ENCODE results near the gene GRIK1. TPM values are rescaled to one million over a fixed set of nuclear protein-coding genes. Genes with fewer than 3 reads are reported as not detected.

GRIK1 gene
- total RNA-seq, 1 experiment from 2014 or later: not detected

DNA sequence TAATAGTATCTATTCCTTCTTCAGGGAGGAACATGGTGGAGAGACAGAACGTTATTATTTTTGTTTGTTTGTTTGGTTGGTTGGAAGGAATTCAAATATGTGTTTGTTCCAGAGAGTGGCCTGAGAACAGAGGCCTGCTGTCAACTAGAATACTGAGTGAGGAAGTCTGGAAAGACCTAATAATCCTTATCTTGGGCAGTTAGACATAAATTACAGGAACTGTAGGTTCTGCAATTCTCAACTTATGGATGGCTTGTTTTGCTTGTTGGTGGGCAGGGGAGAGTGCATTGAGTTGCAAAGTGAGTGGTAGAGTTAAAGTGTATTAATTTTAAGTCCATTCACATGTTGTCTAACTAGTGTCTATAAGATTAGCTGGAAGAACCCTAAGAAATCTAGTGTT lies 443.5 kb downstream of the GRIK1 start:
- POLR2A ChIA-PET (ENCODE audit: unreplicated experiment): no interaction called here

DNA sequence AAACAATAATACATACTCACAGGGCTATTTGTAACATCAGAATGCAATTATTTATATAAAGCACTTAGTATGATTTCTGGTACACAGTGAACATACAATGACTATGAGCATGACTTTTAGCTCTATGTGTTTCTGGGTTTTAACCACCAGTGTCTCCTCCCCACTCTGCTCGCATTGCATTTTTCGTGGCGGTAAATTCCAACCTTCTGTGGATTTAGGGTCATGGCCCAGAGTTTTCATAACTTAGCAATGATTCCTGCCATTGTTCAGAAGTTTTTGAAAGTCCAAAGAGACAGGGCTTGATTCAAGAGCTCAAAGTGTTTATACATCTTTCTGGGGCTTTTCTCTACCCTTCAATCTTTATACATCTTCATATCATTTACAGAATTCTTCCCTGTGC lies 449.8 kb downstream of the GRIK1 start:
- H3K4me1 ChIP-seq (replicated peaks; ENCODE audit: insufficient read depth): no peaks in the 10 kb centered on the region

More for the DNA sequence above, 443.5 kb downstream of the GRIK1 start:
- Histone ChIP-seq H2AFZ (no peak overlapping the region), H3K9me2 (ENCODE audit: insufficient read depth) (no peaks in the 10 kb centered on the region), H4K20me1 (ENCODE audit: insufficient read depth) (no peaks in the 10 kb centered on the region), H3F3A (ENCODE audit: insufficient read depth, low read depth) (no peaks in the 10 kb centered on the region), H3K27me3 (ENCODE audit: insufficient read depth, low read depth) (no peaks in the 10 kb centered on the region), H3K79me2 (ENCODE audit: low read depth) (no peaks in the 10 kb centered on the region), H3K4me3 (no peak overlapping the region), H3K27ac (no peak overlapping the region), H3K4me1 (replicated peaks; ENCODE audit: insufficient read depth) (no peaks in the 10 kb centered on the region), H3K4me2 (no peak overlapping the region), H3K36me3 (ENCODE audit: low read depth) (no peaks in the 10 kb centered on the region), H3K9me3 (ENCODE audit: insufficient read depth, low read depth) (peaks cover 4% of the 10 kb centered on the region; the same call in 1 of the 2 replicates)
- no peak for TF ChIP-seq EZH2 (IDR thresholded peaks at IDR 0.05; ENCODE audit: low read depth)
- TF ChIP-seq, protein P1, sequence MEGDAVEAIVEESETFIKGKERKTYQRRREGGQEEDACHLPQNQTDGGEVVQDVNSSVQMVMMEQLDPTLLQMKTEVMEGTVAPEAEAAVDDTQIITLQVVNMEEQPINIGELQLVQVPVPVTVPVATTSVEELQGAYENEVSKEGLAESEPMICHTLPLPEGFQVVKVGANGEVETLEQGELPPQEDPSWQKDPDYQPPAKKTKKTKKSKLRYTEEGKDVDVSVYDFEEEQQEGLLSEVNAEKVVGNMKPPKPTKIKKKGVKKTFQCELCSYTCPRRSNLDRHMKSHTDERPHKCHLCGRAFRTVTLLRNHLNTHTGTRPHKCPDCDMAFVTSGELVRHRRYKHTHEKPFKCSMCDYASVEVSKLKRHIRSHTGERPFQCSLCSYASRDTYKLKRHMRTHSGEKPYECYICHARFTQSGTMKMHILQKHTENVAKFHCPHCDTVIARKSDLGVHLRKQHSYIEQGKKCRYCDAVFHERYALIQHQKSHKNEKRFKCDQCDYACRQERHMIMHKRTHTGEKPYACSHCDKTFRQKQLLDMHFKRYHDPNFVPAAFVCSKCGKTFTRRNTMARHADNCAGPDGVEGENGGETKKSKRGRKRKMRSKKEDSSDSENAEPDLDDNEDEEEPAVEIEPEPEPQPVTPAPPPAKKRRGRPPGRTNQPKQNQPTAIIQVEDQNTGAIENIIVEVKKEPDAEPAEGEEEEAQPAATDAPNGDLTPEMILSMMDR (conservative IDR thresholded peaks at IDR 0.05): no peak
- intact Hi-C loops (cut with micrococcal nuclease; ENCODE audit: unreplicated experiment): no loop called here
- DNase-seq: no peak
- no TSS peak for BruUV-seq (replicated peaks)
- CTCF ChIA-PET: no interaction called here

DNA sequence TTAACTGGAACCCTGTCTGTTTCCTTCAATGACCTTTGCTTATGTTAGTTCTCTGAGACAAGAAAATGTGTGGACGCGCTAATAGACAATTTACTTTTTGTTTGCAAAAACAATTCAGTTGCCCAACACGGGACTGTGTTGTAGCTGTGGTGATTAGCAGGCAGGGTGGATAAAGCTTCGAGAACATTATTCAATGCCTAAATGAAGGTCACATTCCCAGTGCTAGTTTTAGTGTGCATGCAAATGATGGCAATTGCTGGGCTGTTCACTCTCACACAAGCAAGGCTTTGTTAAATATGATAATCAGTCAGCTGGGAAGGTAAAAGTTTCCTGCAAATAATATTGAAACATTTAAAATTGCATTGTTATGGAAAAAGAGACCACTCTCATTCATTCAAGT lies 452.6 kb downstream of the GRIK1 start:
- POLR2A ChIA-PET (ENCODE audit: unreplicated experiment): no interaction called here
- no peaks in the 10 kb centered on the region for H4K20me1 ChIP-seq (ENCODE audit: insufficient read depth)
- H3K36me3 ChIP-seq (ENCODE audit: low read depth): no peaks in the 10 kb centered on the region
- TF ChIP-seq EZH2 (IDR thresholded peaks at IDR 0.05; ENCODE audit: low read depth): no peak
- TF ChIP-seq, protein P1 (conservative IDR thresholded peaks at IDR 0.05): no peak
- CTCF ChIA-PET: no interaction called here
- H3K4me2 ChIP-seq: no peak overlapping the region
- no peaks in the 10 kb centered on the region for H3K79me2 ChIP-seq (ENCODE audit: low read depth)
- intact Hi-C loops (cut with micrococcal nuclease; ENCODE audit: unreplicated experiment): no loop called here
- H3K4me1 ChIP-seq (replicated peaks; ENCODE audit: insufficient read depth): no peaks in the 10 kb centered on the region
- no peak overlapping the region for H3K27ac ChIP-seq
- no peaks in the 10 kb centered on the region for H3F3A ChIP-seq (ENCODE audit: insufficient read depth, low read depth)
- DNase-seq: no peak
- no TSS peak for BruUV-seq (replicated peaks)
- no peaks in the 10 kb centered on the region for H3K9me3 ChIP-seq (ENCODE audit: insufficient read depth, low read depth)
- H3K27me3 ChIP-seq (ENCODE audit: insufficient read depth, low read depth): no peaks in the 10 kb centered on the region
- H3K4me3 ChIP-seq: no peak overlapping the region
- no peaks in the 10 kb centered on the region for H3K9me2 ChIP-seq (ENCODE audit: insufficient read depth)
- no peak overlapping the region for H2AFZ ChIP-seq

More for the DNA sequence above, 449.8 kb downstream of the GRIK1 start:
- Histone ChIP-seq H3K4me2 (no peak overlapping the region), H3K9me2 (ENCODE audit: insufficient read depth) (no peaks in the 10 kb centered on the region), H3K79me2 (ENCODE audit: low read depth) (no peaks in the 10 kb centered on the region), H3K36me3 (ENCODE audit: low read depth) (no peaks in the 10 kb centered on the region), H3K9me3 (ENCODE audit: insufficient read depth, low read depth) (no peaks in the 10 kb centered on the region), H3K4me3 (no peak overlapping the region), H2AFZ (no peak overlapping the region), H3F3A (ENCODE audit: insufficient read depth, low read depth) (no peaks in the 10 kb centered on the region), H3K27me3 (ENCODE audit: insufficient read depth, low read depth) (no peaks in the 10 kb centered on the region), H3K27ac (no peak overlapping the region), H4K20me1 (ENCODE audit: insufficient read depth) (no peaks in the 10 kb centered on the region)
- ChIA-PET POLR2A (ENCODE audit: unreplicated experiment) (no interaction called here), CTCF (no interaction called here)
- no peak for DNase-seq
- intact Hi-C loops (cut with micrococcal nuclease; ENCODE audit: unreplicated experiment): no loop called here
- TF ChIP-seq, protein P1 (conservative IDR thresholded peaks at IDR 0.05): no peak
- TF ChIP-seq EZH2 (IDR thresholded peaks at IDR 0.05; ENCODE audit: low read depth): no peak
- BruUV-seq (replicated peaks): no TSS peak

Other genes starting within 250 kb of the GRIK1 start
- not detected in 2 replicates for gene CLDN17, start 226.8 kb upstream of the GRIK1 start, total RNA-seq (2021)

Measured in PC-9 (cell line).